ENCODE measurements around the gene CAPN5. TPM values are rescaled to one million over a fixed set of nuclear protein-coding genes. Genes with fewer than 3 reads are reported as not detected.

Gene CAPN5
- total RNA-seq, 1 experiment from 2014 or later: 27.4 TPM

DNA sequence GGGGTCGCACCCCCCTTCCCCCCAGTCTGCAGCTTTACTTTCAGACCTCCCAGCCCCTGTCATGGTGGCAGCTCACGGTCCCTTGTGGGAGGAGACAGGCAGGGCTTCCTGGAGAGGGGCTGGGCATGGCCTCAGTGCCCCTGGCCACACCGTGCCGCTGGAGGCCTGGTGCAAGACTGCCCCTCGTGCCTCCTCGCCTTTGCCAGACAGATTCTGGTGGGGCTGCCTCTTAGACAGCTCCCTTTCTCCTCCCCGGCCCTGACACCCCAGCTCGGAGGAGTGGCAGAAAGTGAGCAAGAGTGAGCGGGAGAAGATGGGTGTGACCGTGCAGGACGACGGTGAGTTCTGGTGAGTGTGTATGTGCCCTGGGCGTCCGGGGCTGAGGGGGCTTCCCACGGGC lies 49.2 kb downstream of the CAPN5 start (continued):
- TF ChIP-seq, protein P1, sequence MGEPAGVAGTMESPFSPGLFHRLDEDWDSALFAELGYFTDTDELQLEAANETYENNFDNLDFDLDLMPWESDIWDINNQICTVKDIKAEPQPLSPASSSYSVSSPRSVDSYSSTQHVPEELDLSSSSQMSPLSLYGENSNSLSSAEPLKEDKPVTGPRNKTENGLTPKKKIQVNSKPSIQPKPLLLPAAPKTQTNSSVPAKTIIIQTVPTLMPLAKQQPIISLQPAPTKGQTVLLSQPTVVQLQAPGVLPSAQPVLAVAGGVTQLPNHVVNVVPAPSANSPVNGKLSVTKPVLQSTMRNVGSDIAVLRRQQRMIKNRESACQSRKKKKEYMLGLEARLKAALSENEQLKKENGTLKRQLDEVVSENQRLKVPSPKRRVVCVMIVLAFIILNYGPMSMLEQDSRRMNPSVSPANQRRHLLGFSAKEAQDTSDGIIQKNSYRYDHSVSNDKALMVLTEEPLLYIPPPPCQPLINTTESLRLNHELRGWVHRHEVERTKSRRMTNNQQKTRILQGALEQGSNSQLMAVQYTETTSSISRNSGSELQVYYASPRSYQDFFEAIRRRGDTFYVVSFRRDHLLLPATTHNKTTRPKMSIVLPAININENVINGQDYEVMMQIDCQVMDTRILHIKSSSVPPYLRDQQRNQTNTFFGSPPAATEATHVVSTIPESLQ (CRISPR knock-in tag; IDR thresholded peaks at IDR 0.05): no peak
- TF ChIP-seq, protein P2, sequence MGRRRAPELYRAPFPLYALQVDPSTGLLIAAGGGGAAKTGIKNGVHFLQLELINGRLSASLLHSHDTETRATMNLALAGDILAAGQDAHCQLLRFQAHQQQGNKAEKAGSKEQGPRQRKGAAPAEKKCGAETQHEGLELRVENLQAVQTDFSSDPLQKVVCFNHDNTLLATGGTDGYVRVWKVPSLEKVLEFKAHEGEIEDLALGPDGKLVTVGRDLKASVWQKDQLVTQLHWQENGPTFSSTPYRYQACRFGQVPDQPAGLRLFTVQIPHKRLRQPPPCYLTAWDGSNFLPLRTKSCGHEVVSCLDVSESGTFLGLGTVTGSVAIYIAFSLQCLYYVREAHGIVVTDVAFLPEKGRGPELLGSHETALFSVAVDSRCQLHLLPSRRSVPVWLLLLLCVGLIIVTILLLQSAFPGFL (CRISPR knock-in tag; IDR thresholded peaks at IDR 0.05; ENCODE audit: borderline replicate concordance): no peak
- TF ChIP-seq CBFB (CRISPR knock-in tag; IDR thresholded peaks at IDR 0.05; ENCODE audit: low read depth): no peak
- no peak for TF ChIP-seq AR (CRISPR knock-in tag; IDR thresholded peaks at IDR 0.05)
- TF ChIP-seq ATF3 (CRISPR knock-in tag; conservative IDR thresholded peaks at IDR 0.05): no peak
- no peak for TF ChIP-seq TCF7 (CRISPR knock-in tag; IDR thresholded peaks at IDR 0.05; ENCODE audit: low read depth)
- no peak for TF ChIP-seq OVOL2 (CRISPR knock-in tag; IDR thresholded peaks at IDR 0.05; ENCODE audit: borderline replicate concordance)
- no peak for TF ChIP-seq GRHL2 (CRISPR knock-in tag; IDR thresholded peaks at IDR 0.05; ENCODE audit: insufficient replicate concordance, severe bottlenecking)
- TF ChIP-seq ZNF396 (CRISPR knock-in tag; IDR thresholded peaks at IDR 0.05; ENCODE audit: borderline replicate concordance): no peak
- no peak for TF ChIP-seq ZBTB21 (CRISPR knock-in tag; IDR thresholded peaks at IDR 0.05; ENCODE audit: borderline replicate concordance)
- TF ChIP-seq SMAD3 (CRISPR knock-in tag; IDR thresholded peaks at IDR 0.05; ENCODE audit: borderline replicate concordance): no peak
- no peak for TF ChIP-seq EMX1 (CRISPR knock-in tag; IDR thresholded peaks at IDR 0.05)

GRCh38 chr11:77117492-77117891 lies 50.7 kb downstream of the CAPN5 start:
- DNase-seq (ENCODE audit: low spot score): no peak
- no peak for ATAC-seq
- POLR2A ChIA-PET: no interaction called here
- Mint-ChIP-seq H3K9me3 (no peaks in the 10 kb centered on the region), H3K4me3 (no peak overlapping the region), H3K27me3 (ENCODE audit: low read depth) (no peaks in the 10 kb centered on the region), H3K4me1 (peaks cover 9% of the 10 kb centered on the region), H3K27ac (no peak overlapping the region), H3K36me3 (peaks cover 3% of the 10 kb centered on the region; the same call in 1 of the 2 replicates)
- CTCF ChIA-PET: interaction anchor here (1.2 to 8.2 kb wide), 6 partner anchors 11 to 81 kb away, joined by 3 to 86 read pairs (median 10); partner anchors contain the start of gene MYO7A
- TF ChIP-seq MYBL2 (CRISPR knock-in tag; IDR thresholded peaks at IDR 0.05) (no peak), NR3C1 (CRISPR knock-in tag; conservative IDR thresholded peaks at IDR 0.05; ENCODE audit: low read depth) (no peak), ZNF532 (CRISPR knock-in tag; IDR thresholded peaks at IDR 0.05; ENCODE audit: borderline replicate concordance) (no peak), EMX1 (CRISPR knock-in tag; IDR thresholded peaks at IDR 0.05) (no peak), OVOL2 (CRISPR knock-in tag; IDR thresholded peaks at IDR 0.05; ENCODE audit: borderline replicate concordance) (no peak), ZNF512 (CRISPR knock-in tag; IDR thresholded peaks at IDR 0.05; ENCODE audit: borderline replicate concordance) (no peak), GTF2I (CRISPR knock-in tag; conservative IDR thresholded peaks at IDR 0.05) (no peak)
